ENCODE data around the gene CCDC40.
A peak's percentile ranks its signal among the peaks of the same experiment; 100 is the strongest.

Gene CCDC40

GRCh38 chr17:80110927-80111701, 74.7 kb downstream of the CCDC40 start:
- no peak for DNase-seq (ENCODE audit: insufficient read length, low spot score)
- no peak for FAIRE-seq

DNA sequence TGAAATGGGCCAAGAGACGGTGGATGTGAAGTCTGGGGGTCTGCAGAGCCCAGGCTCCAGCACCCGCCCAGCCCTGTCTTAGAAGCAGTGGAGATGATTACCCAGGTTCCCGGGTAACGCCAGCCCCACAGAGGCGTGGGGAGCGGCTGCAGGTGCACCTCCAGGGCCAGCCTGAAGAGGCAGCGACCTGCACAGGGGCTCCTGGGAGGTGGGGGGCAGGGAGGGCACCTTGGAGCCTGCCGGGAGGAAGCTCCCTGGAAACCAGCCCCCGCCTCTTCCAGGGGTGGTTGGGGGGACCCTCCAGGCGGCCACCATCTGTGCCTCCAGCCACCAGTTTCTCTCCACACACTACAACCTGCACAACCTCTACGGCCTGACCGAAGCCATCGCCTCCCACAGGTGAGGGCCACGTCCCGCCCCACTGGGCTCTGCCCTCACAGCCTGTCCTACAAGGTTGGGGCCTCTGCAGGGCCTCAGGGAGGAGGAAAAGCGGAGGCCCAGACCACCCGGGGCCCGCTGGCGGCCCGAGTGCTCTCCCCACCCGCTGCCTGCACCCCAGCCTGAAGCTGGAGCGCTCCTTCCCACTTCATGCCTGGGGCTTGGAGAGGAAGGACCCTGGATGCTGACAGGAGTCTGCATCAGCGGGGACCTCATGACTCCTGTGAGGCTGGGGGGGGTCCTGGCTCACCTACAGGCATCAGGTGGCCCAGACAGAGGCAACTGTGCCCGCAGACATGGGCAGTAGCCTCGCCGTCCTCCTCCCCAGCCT, 75.4 kb downstream of the CCDC40 start:
- DNase-seq (ENCODE audit: insufficient read length, low spot score) (no peak), FAIRE-seq (no peak)

GRCh38 chr17:80112471-80113032, 76.1 kb downstream of the CCDC40 start:
- FAIRE-seq: no peak
- no peak for DNase-seq (ENCODE audit: insufficient read length, low spot score)

DNA sequence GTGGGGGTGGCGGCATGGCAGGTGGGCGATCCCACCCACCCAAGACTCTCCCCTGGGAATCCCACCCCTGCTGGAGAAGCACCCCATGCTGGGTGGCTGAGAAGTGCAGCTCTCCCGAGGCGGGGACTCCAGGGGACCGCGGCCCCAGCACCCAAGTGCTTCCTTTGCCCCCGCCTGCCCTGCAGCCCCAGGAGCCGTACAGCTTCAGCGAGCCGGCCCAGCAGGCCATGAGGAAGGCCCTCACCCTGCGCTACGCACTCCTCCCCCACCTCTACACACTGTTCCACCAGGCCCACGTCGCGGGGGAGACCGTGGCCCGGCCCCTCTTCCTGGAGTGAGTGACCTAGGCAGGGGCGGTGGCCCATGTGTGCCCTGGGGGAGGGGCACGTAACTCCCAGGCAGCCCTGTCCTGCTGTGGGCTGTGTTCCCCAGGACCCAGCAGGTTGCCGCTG, 76.6 kb downstream of the CCDC40 start:
- no peak for FAIRE-seq
- DNase-seq (ENCODE audit: insufficient read length, low spot score): no peak

GRCh38 chr17:80114758-80115157, 78.3 kb downstream of the CCDC40 start:
- DNase-seq (ENCODE audit: insufficient read length, low spot score) (no peak), FAIRE-seq (no peak)

- no peak for FAIRE-seq
- DNase-seq (ENCODE audit: insufficient read length, low spot score): no peak
These were observed 78.7 kb downstream of the CCDC40 start for GRCh38 chr17:80115159-80115558.

GRCh38 chr17:80116276-80116920, 80.0 kb downstream of the CCDC40 start:
- FAIRE-seq (no peak), DNase-seq (ENCODE audit: insufficient read length, low spot score) (no peak)

DNA sequence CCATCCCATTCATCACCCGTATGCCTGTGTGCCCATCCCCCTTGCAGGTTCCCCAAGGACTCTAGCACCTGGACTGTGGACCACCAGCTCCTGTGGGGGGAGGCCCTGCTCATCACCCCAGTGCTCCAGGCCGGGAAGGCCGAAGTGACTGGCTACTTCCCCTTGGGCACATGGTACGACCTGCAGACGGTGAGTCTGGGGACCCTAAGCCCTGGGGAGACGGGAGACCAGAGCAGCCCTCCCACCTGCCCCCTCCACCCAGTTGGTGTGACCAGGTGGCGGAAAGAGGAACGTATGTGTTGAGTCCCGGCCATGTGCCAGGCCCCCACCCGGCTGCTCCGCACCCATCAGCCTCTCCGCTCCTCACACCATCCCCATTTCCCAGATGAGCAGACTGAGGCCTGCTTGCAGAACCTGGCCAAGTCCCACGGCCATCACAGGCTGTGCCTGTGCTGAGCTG, 80.5 kb downstream of the CCDC40 start:
- FAIRE-seq: no peak
- DNase-seq (ENCODE audit: insufficient read length, low spot score): no peak

GRCh38 chr17:80117491-80118401, 81.3 kb downstream of the CCDC40 start:
- FAIRE-seq (no peak), DNase-seq (ENCODE audit: insufficient read length, low spot score) (no peak)

- no peak for FAIRE-seq
These were observed 82.3 kb downstream of the CCDC40 start for GRCh38 chr17:80118601-80119270.

DNA sequence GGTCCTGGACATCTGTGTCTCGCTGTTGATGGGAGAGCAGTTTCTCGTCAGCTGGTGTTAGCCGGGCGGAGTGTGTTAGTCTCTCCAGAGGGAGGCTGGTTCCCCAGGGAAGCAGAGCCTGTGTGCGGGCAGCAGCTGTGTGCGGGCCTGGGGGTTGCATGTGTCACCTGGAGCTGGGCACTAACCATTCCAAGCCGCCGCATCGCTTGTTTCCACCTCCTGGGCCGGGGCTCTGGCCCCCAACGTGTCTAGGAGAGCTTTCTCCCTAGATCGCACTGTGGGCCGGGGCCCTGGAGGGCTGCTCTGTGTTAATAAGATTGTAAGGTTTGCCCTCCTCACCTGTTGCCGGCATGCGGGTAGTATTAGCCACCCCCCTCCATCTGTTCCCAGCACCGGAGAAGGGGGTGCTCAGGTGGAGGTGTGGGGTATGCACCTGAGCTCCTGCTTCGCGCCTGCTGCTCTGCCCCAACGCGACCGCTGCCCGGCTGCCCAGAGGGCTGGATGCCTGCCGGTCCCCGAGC, 82.9 kb downstream of the CCDC40 start:
- FAIRE-seq (no peak), DNase-seq (ENCODE audit: insufficient read length, low spot score) (no peak)

More at GRCh38 chr17:80118601-80119270, 82.3 kb downstream of the CCDC40 start:
- DNase-seq (ENCODE audit: insufficient read length, low spot score): no peak

GRCh38 chr17:80119839-80120238, 83.4 kb downstream of the CCDC40 start:
- FAIRE-seq (peak; percentile 16), DNase-seq (ENCODE audit: insufficient read length, low spot score) (no peak)

GRCh38 chr17:80122026-80122575, 85.7 kb downstream of the CCDC40 start:
- FAIRE-seq (no peak), DNase-seq (ENCODE audit: insufficient read length, low spot score) (no peak)

DNA sequence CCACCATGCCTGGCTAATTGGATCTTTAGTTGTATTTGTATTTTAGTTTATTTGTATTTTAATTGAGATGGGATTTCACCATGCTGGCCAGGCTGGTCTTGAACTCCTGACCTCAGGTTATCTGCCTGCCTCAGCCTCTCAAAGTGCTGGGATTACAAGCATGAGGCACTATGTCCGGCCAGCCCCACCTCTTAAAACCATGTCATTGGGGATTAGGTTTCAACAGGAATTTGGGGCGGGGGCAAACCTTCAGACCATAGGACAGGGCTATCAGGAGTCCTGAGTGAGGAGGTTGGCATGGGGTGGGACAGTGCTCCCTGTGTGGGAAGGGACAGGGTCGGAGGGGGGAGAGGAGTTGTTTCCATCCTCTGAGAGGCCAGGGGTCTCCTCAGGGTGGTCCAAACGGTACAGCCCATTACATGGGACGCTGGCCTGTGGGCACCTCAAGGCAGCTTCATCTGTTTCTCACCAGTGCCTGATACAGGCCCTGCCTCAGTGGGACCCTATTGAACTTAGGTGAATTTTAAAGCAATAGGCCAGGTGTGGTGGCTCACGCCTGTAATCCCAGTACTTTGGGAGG, 86.6 kb downstream of the CCDC40 start:
- FAIRE-seq (no peak), DNase-seq (ENCODE audit: insufficient read length, low spot score) (no peak)

GRCh38 chr17:80123791-80124190, 87.3 kb downstream of the CCDC40 start:
- no peak for FAIRE-seq
- no peak for DNase-seq (ENCODE audit: insufficient read length, low spot score)

DNA sequence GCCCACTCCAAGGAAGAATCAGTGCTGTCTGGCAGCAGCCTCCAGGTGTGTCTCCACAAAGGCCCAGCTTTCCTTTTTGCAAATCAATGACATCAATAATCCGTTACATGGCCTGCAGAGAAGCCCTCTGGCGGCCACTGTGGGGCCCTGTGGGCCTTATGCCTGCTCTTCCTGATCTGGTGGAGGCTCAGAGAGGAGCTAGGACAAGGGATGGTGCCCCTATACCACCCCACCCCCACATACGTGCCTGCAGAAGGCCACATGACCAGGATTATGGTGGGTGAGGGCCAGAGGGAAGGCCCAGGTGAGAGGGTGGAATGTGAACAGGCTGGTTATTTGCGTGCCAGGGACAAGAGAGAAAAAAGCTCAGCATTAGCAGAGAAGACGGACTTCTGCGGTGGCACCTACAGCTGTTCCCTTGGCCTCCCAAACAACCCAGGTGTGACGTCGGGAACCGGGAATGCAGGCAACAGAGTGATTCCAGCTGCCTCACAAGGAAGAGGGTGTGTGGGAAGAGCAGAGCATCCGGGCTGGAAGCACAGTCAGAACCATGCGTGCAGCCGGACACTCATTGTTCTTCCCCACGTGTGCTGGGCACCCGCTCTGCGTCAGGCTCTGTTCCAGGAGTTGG, 88.0 kb downstream of the CCDC40 start:
- FAIRE-seq (no peak), DNase-seq (ENCODE audit: insufficient read length, low spot score) (no peak)

GRCh38 chr17:80125656-80126448, 89.4 kb downstream of the CCDC40 start:
- DNase-seq (ENCODE audit: insufficient read length, low spot score): no peak
- FAIRE-seq: no peak

- FAIRE-seq (no peak), DNase-seq (ENCODE audit: insufficient read length, low spot score) (no peak)
These were observed 89.9 kb downstream of the CCDC40 start for GRCh38 chr17:80126449-80126715.

All from HTR-8/SVneo (cell line).